H1 (cell line): Measurements from ENCODE around the gene SLX4IP. TPM values are rescaled to one million over a fixed set of nuclear protein-coding genes. Genes with fewer than 3 reads are reported as not detected.

Source experiments
- CTCF ChIA-PET: fragments of 300-600 bp; sonication (Branson Sonifier 250); formaldehyde crosslinking; loops from one replicate; lab custom pipeline; 2021; ENCODE audit not compliant: partially characterized antibody; lab: Charles Lee
- POLR2A ChIA-PET: fragments of 300-600 bp; sonication (Branson Sonifier 250); formaldehyde crosslinking; loops from one replicate; lab custom pipeline; 2021; ENCODE audit warnings: inconsistent platforms; ENCODE audit not compliant: partially characterized antibody; lab: Charles Lee
- DNase-seq, 2 experiments: peaks; one replicate each; pipeline versions ENCODE4 v3.0.0 to v3.0.0-alpha.2; 2010 to 2022; ENCODE audit warnings: low spot score in 2 of 2, low read depth in 1 of 2, mixed read lengths in 1 of 2
- FAIRE-seq: peaks from 2 replicates; lab custom pipeline; 2011; peaks lifted over from hg19 to GRCh38; lab: Jason Lieb, UNC
- H2AFZ ChIP-seq: 2 replicates; pipeline ENCODE4 v1.8.1; 2012; ENCODE audit warnings: low read length, inconsistent platforms
- H2AK5ac ChIP-seq: 2 replicates; pipeline ENCODE4 v1.6.1; 2013; ENCODE audit warnings: low read depth, low read length
- H2BK120ac ChIP-seq: replicated peaks from 2 replicates; pipeline ENCODE3; 2013; ENCODE audit warnings: low read depth, low read length, inconsistent platforms
- H2BK12ac ChIP-seq: 2 replicates; pipeline ENCODE4 v1.6.1; 2013; ENCODE audit warnings: low read depth, low read length
- H2BK15ac ChIP-seq: 2 replicates; pipeline ENCODE4 v1.6.1; 2013; ENCODE audit warnings: low read length
- H2BK20ac ChIP-seq: 2 replicates; pipeline ENCODE4 v1.6.1; 2013; ENCODE audit warnings: low read length
- H2BK5ac ChIP-seq: 2 replicates; pipeline ENCODE4 v1.6.1; 2013; ENCODE audit warnings: low read depth, low read length
- H3K14ac ChIP-seq: 2 replicates; pipeline ENCODE4 v1.6.1; 2013; ENCODE audit warnings: inconsistent platforms; ENCODE audit not compliant: insufficient read length
- H3K18ac ChIP-seq: 2 replicates; pipeline ENCODE4 v1.6.1; 2013; ENCODE audit warnings: low read length; ENCODE audit errors: extremely low read depth
- H3K23ac ChIP-seq: 2 replicates; pipeline ENCODE4 v1.6.1; 2013; ENCODE audit warnings: inconsistent platforms; ENCODE audit not compliant: insufficient read length
- H3K23me2 ChIP-seq: 2 replicates; pipeline ENCODE4 v1.6.1; 2013; ENCODE audit warnings: low read depth, low read length
- H3K27ac ChIP-seq: 2 replicates; pipeline ENCODE4 v1.6.1; 2011; ENCODE audit warnings: low read depth, low read length, inconsistent platforms
- H3K27me3 ChIP-seq, 4 experiments: replicated peaks in 1 of 4; 1 replicate in 1 of 4; 2 replicates in 3 of 4; pipeline versions ENCODE4 v1.6.1 to v1.8.1; 2011 to 2013; ENCODE audit warnings: low read length in 3 of 4, mild to moderate bottlenecking in 3 of 4, inconsistent platforms in 2 of 4, mixed read lengths in 2 of 4, moderate library complexity in 1 of 4; ENCODE audit not compliant: control insufficient read depth in 3 of 4, insufficient read depth in 3 of 4; ENCODE audit errors: extremely low read depth in 1 of 4
- H3K36me3 ChIP-seq, 4 experiments: 2 replicates each; pipeline versions ENCODE4 v1.6.1 to v1.8.1; 2011 to 2013; ENCODE audit warnings: mild to moderate bottlenecking in 4 of 4, low read length in 3 of 4, moderate library complexity in 2 of 4, control low read depth in 1 of 4, inconsistent platforms in 1 of 4; ENCODE audit not compliant: insufficient read depth in 4 of 4, control insufficient read depth in 2 of 4
- H3K4ac ChIP-seq: replicated peaks from 2 replicates; pipeline ENCODE3; 2013; ENCODE audit warnings: low read length, low read depth, mixed read lengths, inconsistent platforms; ENCODE audit not compliant: insufficient read length
- H3K4me1 ChIP-seq, 4 experiments: replicated peaks in 1 of 4; 1 replicate in 1 of 4; 2 replicates in 3 of 4; pipeline versions ENCODE4 v1.6.1 to v1.8.1; 2011 to 2013; ENCODE audit warnings: low read length in 3 of 4, inconsistent platforms in 2 of 4, mixed read lengths in 1 of 4; ENCODE audit not compliant: insufficient read depth in 4 of 4, control insufficient read depth in 3 of 4
- H3K4me2 ChIP-seq, 2 experiments: 2 replicates each; pipeline versions ENCODE4 v1.6.1 to v1.8.1; 2011 to 2013; ENCODE audit warnings: low read depth in 2 of 2, low read length in 2 of 2, control low read depth in 1 of 2, inconsistent platforms in 1 of 2, mild to moderate bottlenecking in 1 of 2; ENCODE audit not compliant: insufficient read depth in 1 of 2
- H3K4me3 ChIP-seq, 4 experiments: fragments of 200-600, 300-600 bp in 1 of 4; sonication (generic), shearing (Covaris generic), sonication (Bioruptor Twin) in 1 of 4; 2 replicates each; pipeline versions ENCODE4 v1.5.1 to v1.8.1; 2011 to 2016; ENCODE audit warnings: low read length in 4 of 4, low read depth in 3 of 4, control low read depth in 2 of 4, inconsistent platforms in 2 of 4, mild to moderate bottlenecking in 2 of 4, mixed read lengths in 1 of 4, moderate library complexity in 1 of 4; ENCODE audit not compliant: insufficient read depth in 2 of 4; ENCODE audit errors: extremely low read depth in 1 of 4
- H3K56ac ChIP-seq: replicated peaks from 2 replicates; pipeline ENCODE3; 2013; ENCODE audit warnings: low read depth, mild to moderate bottlenecking, mixed read lengths, low read length, inconsistent platforms; ENCODE audit not compliant: insufficient read length
- H3K79me1 ChIP-seq: 2 replicates; pipeline ENCODE4 v1.6.1; 2013; ENCODE audit warnings: low read depth, low read length, control low read depth
- H3K79me2 ChIP-seq, 2 experiments: 2 replicates each; pipeline versions ENCODE4 v1.6.1 to v1.8.1; 2012 to 2013; ENCODE audit warnings: low read length in 2 of 2, mild to moderate bottlenecking in 2 of 2, inconsistent platforms in 1 of 2; ENCODE audit not compliant: insufficient read depth in 2 of 2, control insufficient read depth in 1 of 2
- H3K9ac ChIP-seq, 4 experiments: replicated peaks in 1 of 4; 1 replicate in 1 of 4; 2 replicates in 3 of 4; pipeline versions ENCODE4 v1.6.1 to v1.8.1; 2011 to 2013; ENCODE audit warnings: low read depth in 3 of 4, low read length in 3 of 4, control low read depth in 2 of 4, mild to moderate bottlenecking in 2 of 4, moderate library complexity in 2 of 4, inconsistent platforms in 1 of 4; ENCODE audit errors: extremely low read depth in 1 of 4
- H3K9me3 ChIP-seq, 2 experiments: 2 replicates each; pipeline versions ENCODE4 v1.6.1 to v1.8.1; 2012 to 2013; ENCODE audit warnings: mild to moderate bottlenecking in 2 of 2, moderate library complexity in 2 of 2, control low read depth in 1 of 2, inconsistent platforms in 1 of 2, low read depth in 1 of 2, low read length in 1 of 2, mixed read lengths in 1 of 2; ENCODE audit not compliant: insufficient read depth in 2 of 2
- H4K20me1 ChIP-seq, 2 experiments: replicated peaks in 1 of 2; 2 replicates each; pipeline versions ENCODE3 to v1.8.1; 2011 to 2013; ENCODE audit warnings: inconsistent platforms in 2 of 2, low read length in 2 of 2, mild to moderate bottlenecking in 1 of 2; ENCODE audit not compliant: insufficient read depth in 2 of 2, control insufficient read depth in 1 of 2
- H4K5ac ChIP-seq: 2 replicates; pipeline ENCODE4 v1.6.1; 2013; ENCODE audit warnings: low read length, low read depth, mixed read lengths, inconsistent platforms; ENCODE audit not compliant: insufficient read length
- H4K8ac ChIP-seq: 2 replicates; pipeline ENCODE4 v1.8.0; 2013; ENCODE audit warnings: mild to moderate bottlenecking, moderate library complexity, low read length, inconsistent platforms; ENCODE audit not compliant: insufficient read depth; ENCODE audit errors: extremely low read depth
- H4K91ac ChIP-seq: replicated peaks from 2 replicates; pipeline ENCODE3; 2013; ENCODE audit warnings: low read length, mixed read lengths, inconsistent platforms; ENCODE audit not compliant: insufficient read length
- BCL11A ChIP-seq, 2 experiments: IDR thresholded peaks; one replicate each; pipeline ENCODE4 v1.6.1; 2011; ENCODE audit warnings: low read depth in 2 of 2, low read length in 2 of 2, mild to moderate bottlenecking in 2 of 2
- WGBS, 2 experiments: shearing (Covaris generic) in 1 of 2; methylation state at CpG; one replicate each; pipeline versions ENCODE4 v1.1.6 to v1.1.7; 2013 to 2015; ENCODE audit warnings: low lambda C conversion rate in 2 of 2, mixed read lengths in 2 of 2, inconsistent platforms in 1 of 2, low coverage in 1 of 2, missing lambda C conversion rate in 1 of 2; ENCODE audit not compliant: insufficient replicate concordance in 2 of 2, insufficient coverage in 1 of 2, insufficient read length in 1 of 2; ENCODE audit errors: extremely low coverage in 1 of 2, missing lambda C conversion rate in 1 of 2; 5-methylcytosine and 5-hydroxymethylcytosine counted together
- polyA plus RNA-seq, 7 experiments: library from polyadenylated mRNA; depleted of rRNA in 3 of 7; stranded (reverse) in 5 of 7; unstranded in 2 of 7; fragments of >200 nt in 5 of 7; fragments of 200-250 nt in 2 of 7; gene quantifications; 1 replicate in 5 of 7; 2 replicates in 1 of 7; 4 replicates in 1 of 7; pipeline versions ENCODE4 v1.2.1 to v1.2.3, GENCODE V29; 2011 to 2013; ENCODE audit warnings: missing spikeins in 2 of 7, mixed read lengths in 2 of 7
- total RNA-seq: library from RNA; stranded (reverse); fragmentation: NEBNext Ultra II Directional; extraction: Animal tissue kit (Norgen Biotek cat#: 25700); gene quantifications from 2 replicates; pipeline ENCODE4 v1.2.1, GENCODE V29; 2021

Gene SLX4IP
- total and polyA plus RNA-seq, 2 of the 8 experiments (the other 6 are each of a cell fraction or from before 2014, with no cell fraction given) = 2.4 to 8.7 TPM

DNA sequence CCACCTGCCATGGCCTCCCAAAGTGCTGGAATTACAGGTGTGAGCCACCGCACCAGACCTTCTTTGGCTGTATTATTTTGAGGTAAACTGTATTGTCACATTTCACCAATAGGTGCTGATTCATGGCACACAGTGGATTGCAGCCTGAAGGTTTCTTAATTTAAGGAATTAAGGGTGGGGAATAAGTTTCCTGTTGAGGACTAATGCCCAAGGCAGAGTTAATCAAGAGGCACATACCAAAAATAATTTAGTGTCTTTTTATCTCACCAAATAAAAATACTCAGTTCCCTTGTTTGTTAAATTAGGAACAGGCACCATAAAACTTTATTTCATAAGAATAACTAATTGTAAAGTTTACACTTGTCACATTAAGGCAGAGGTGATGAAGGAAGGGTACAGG is 103.7 kb downstream of the SLX4IP start:
- Histone ChIP-seq H2BK20ac (no peak overlapping the region), H3K27me3 (no peaks in the 10 kb centered on the region), H4K91ac (no peak overlapping the region), H2AFZ (no peak overlapping the region), H3K4me2 (no peak overlapping the region), H3K9ac (no peak overlapping the region), H3K9me3 (no peaks in the 10 kb centered on the region), H4K20me1 (no peaks in the 10 kb centered on the region), H2BK5ac (no peak overlapping the region), H3K18ac (no peak overlapping the region), H2BK120ac (no peak overlapping the region), H3K4me3 (no peak overlapping the region), H3K56ac (no peak overlapping the region), H3K27ac (no peak overlapping the region), H3K23ac (no peak overlapping the region), H3K4me1 (peaks cover 0 to 3% (median 1%) of the 10 kb centered on the region in 4 experiments; a peak in 4 of 7 replicates), H3K36me3 (no peaks in the 10 kb centered on the region), H3K23me2 (no peaks in the 10 kb centered on the region), H3K14ac (no peak overlapping the region), H3K79me1 (no peaks in the 10 kb centered on the region), H3K4ac (no peak overlapping the region), H2BK12ac (no peak overlapping the region), H2BK15ac (no peak overlapping the region), H4K8ac (no peak overlapping the region), H3K79me2 (0 out of 4 replicates have a peak, but pooled peaks cover 0 to 3% of the 10 kb centered on the region in 2 experiments), H2AK5ac (no peak overlapping the region), H4K5ac (no peak overlapping the region)
- WGBS, 2 experiments = 7% methylated on average over 1 of the region's 1 CpG; no CpG with 5 or more reads in 1 of the 2 experiments
- DNase-seq = no peak
- ChIA-PET POLR2A (no interaction called here), CTCF (interaction anchor here (1.0 to 1.8 kb wide), 4 partner anchors 8 to 111 kb away, joined by 3 to 7 read pairs (median 4); no protein-coding TSS in a partner anchor)
- TF ChIP-seq BCL11A (IDR thresholded peaks at IDR 0.05; ENCODE audit: low read depth in 2 of 2, low read length in 2 of 2) = no peak
- no peak for FAIRE-seq
